ENCODE results near the gene SHISAL1. TPM values are rescaled to one million over a fixed set of nuclear protein-coding genes. Genes with fewer than 3 reads are reported as not detected.

The SHISAL1 gene
- total RNA-seq, 2 experiments from 2014 or later: not detected

DNA sequence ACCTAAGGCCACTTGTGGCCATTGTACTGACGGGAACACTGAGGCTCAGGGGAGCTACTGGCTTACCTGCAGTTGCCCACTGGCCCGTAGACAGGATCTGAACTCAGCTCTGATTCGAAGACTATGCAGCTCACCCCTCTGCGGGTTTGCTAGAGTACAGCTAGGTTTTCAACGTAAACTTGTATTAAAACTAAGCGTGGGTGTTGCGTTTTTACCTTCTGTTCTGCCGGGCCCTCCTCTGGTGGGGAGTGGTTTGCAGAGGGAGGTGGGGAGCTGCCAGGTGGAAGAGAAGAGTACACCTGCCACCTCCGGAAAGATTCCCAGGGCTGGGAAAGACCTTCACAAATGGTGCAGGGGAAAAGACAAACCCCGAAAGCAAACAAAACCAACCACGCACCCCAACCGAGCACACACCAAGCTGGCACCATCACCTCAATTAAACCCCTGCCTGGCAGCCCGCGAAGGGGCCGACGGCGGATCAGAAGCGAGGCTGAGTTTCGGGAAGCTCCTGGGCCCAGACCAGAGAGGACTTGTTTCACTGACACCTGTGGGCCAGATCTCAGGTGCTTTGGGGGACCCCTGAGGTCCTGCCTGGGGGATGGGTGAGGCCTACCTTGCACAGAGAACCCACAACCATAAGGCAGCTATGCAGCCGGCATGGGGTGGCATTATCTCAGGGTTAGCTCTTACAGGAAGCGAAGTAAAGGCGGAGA lies 37.7 kb downstream of the SHISAL1 start:
- DNase-seq (no peak), ATAC-seq (ENCODE audit: poor library complexity) (no peak)
- ChIA-PET POLR2A (no interaction called here), CTCF (no interaction called here)
- H3K9me3 ChIP-seq (ENCODE audit: control insufficient read depth in 1 of 2, insufficient read depth in 1 of 2, low read length in 2 of 2): no peaks in the 10 kb centered on the region
- H3K27me3 ChIP-seq (ENCODE audit: control insufficient read depth in 1 of 2, insufficient read depth in 2 of 2, low read length in 2 of 2): peaks cover 0 to 2% of the 10 kb centered on the region in 2 experiments
- no peak overlapping the region for H3K27ac ChIP-seq (ENCODE audit: low read depth in 1 of 2, low read length in 2 of 2)
- H3K4me1 Mint-ChIP-seq (ENCODE audit: low read depth): no peaks in the 10 kb centered on the region
- H3K27ac Mint-ChIP-seq: no peak overlapping the region
- no peak overlapping the region for H3K4me3 ChIP-seq (ENCODE audit: low read length)
- no peaks in the 10 kb centered on the region for H3K9me3 Mint-ChIP-seq
- H3K36me3 ChIP-seq (ENCODE audit: insufficient read depth, low read length): no peaks in the 10 kb centered on the region
- intact Hi-C loops (cut with DNase I, micrococcal nuclease): no loop called here
- no peaks in the 10 kb centered on the region for H3K36me3 Mint-ChIP-seq (ENCODE audit: low read depth)
- TF ChIP-seq, protein P1, sequence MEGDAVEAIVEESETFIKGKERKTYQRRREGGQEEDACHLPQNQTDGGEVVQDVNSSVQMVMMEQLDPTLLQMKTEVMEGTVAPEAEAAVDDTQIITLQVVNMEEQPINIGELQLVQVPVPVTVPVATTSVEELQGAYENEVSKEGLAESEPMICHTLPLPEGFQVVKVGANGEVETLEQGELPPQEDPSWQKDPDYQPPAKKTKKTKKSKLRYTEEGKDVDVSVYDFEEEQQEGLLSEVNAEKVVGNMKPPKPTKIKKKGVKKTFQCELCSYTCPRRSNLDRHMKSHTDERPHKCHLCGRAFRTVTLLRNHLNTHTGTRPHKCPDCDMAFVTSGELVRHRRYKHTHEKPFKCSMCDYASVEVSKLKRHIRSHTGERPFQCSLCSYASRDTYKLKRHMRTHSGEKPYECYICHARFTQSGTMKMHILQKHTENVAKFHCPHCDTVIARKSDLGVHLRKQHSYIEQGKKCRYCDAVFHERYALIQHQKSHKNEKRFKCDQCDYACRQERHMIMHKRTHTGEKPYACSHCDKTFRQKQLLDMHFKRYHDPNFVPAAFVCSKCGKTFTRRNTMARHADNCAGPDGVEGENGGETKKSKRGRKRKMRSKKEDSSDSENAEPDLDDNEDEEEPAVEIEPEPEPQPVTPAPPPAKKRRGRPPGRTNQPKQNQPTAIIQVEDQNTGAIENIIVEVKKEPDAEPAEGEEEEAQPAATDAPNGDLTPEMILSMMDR (IDR thresholded peaks at IDR 0.05): no peak
- no peak overlapping the region for H3K4me3 Mint-ChIP-seq
- no peaks in the 10 kb centered on the region for H3K4me1 ChIP-seq (ENCODE audit: insufficient read depth, low read length)
- peaks cover 11% of the 10 kb centered on the region for H3K27me3 Mint-ChIP-seq

DNA sequence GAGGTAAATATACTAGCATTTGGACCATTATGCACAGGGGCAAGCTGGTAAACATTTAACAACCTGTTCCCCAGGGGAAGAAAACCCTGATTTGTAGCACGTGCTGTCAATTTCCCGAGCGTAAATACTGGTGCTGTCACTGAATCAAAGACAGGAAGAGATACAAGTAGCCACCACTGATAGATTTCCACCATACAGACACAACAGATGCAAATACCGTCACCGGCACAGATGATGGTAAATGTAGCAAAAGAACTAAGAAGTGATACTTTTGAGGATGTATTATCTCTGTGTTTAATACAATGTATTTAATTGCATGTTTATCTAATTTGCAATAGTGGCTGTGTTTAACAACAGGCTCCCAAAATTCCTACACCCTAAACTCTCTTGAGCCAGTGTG lies 39.6 kb downstream of the SHISAL1 start:
- no peaks in the 10 kb centered on the region for H3K4me1 Mint-ChIP-seq (ENCODE audit: low read depth)
- Histone ChIP-seq H3K4me1 (ENCODE audit: insufficient read depth, low read length) (no peaks in the 10 kb centered on the region), H3K9me3 (ENCODE audit: control insufficient read depth in 1 of 2, insufficient read depth in 1 of 2, low read length in 2 of 2) (no peaks in the 10 kb centered on the region), H3K27ac (ENCODE audit: low read depth in 1 of 2, low read length in 2 of 2) (no peak overlapping the region), H3K4me3 (ENCODE audit: low read length) (no peak overlapping the region), H3K27me3 (ENCODE audit: control insufficient read depth in 1 of 2, insufficient read depth in 2 of 2, low read length in 2 of 2) (no peaks in the 10 kb centered on the region), H3K36me3 (ENCODE audit: insufficient read depth, low read length) (no peaks in the 10 kb centered on the region)
- TF ChIP-seq, protein P1 (IDR thresholded peaks at IDR 0.05): no peak
- ChIA-PET CTCF (no interaction called here), POLR2A (no interaction called here)
- DNase-seq: no peak
- H3K36me3 Mint-ChIP-seq (ENCODE audit: low read depth): no peaks in the 10 kb centered on the region
- no peak overlapping the region for H3K27ac Mint-ChIP-seq
- H3K27me3 Mint-ChIP-seq: peaks cover 8% of the 10 kb centered on the region
- H3K4me3 Mint-ChIP-seq: no peak overlapping the region
- H3K9me3 Mint-ChIP-seq: no peaks in the 10 kb centered on the region
- ATAC-seq (ENCODE audit: poor library complexity): no peak
- intact Hi-C loops (cut with DNase I, micrococcal nuclease): no loop called here

DNA sequence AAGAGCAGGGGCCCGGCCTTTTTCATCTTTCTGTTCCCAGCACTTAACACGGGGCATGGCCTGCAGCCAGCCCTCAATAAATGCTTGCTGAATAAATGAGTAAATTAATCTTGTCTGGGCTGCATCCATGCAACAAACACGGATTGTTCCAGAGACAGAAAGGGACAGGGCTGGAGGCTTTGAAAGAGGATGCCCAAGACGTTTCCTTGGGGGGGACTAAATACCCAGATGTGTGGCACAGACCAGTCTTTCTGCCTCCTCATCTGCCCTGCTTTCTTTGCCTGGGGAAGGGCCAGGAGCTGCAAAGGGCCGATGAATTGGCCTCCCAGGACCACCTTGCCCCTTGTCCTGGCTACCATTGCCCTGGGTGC lies 40.4 kb downstream of the SHISAL1 start:
- no peaks in the 10 kb centered on the region for H3K9me3 ChIP-seq (ENCODE audit: control insufficient read depth in 1 of 2, insufficient read depth in 1 of 2, low read length in 2 of 2)
- H3K36me3 ChIP-seq (ENCODE audit: insufficient read depth, low read length): no peaks in the 10 kb centered on the region
- intact Hi-C loops (cut with DNase I, micrococcal nuclease): no loop called here
- H3K4me3 ChIP-seq (ENCODE audit: low read length): no peak overlapping the region
- ATAC-seq (ENCODE audit: poor library complexity): no peak
- no peaks in the 10 kb centered on the region for H3K27me3 ChIP-seq (ENCODE audit: control insufficient read depth in 1 of 2, insufficient read depth in 2 of 2, low read length in 2 of 2)
- Mint-ChIP-seq H3K9me3 (no peaks in the 10 kb centered on the region), H3K4me1 (ENCODE audit: low read depth) (no peaks in the 10 kb centered on the region), H3K36me3 (ENCODE audit: low read depth) (no peaks in the 10 kb centered on the region), H3K27ac (no peak overlapping the region), H3K27me3 (peaks cover 8% of the 10 kb centered on the region), H3K4me3 (no peak overlapping the region)
- TF ChIP-seq, protein P1 (IDR thresholded peaks at IDR 0.05): no peak
- no peak overlapping the region for H3K27ac ChIP-seq (ENCODE audit: low read depth in 1 of 2, low read length in 2 of 2)
- POLR2A ChIA-PET: no interaction called here
- no peak for DNase-seq
- CTCF ChIA-PET: no interaction called here
- no peaks in the 10 kb centered on the region for H3K4me1 ChIP-seq (ENCODE audit: insufficient read depth, low read length)
